ENCODE data around the gene FRMD5.

Gene FRMD5

DNA sequence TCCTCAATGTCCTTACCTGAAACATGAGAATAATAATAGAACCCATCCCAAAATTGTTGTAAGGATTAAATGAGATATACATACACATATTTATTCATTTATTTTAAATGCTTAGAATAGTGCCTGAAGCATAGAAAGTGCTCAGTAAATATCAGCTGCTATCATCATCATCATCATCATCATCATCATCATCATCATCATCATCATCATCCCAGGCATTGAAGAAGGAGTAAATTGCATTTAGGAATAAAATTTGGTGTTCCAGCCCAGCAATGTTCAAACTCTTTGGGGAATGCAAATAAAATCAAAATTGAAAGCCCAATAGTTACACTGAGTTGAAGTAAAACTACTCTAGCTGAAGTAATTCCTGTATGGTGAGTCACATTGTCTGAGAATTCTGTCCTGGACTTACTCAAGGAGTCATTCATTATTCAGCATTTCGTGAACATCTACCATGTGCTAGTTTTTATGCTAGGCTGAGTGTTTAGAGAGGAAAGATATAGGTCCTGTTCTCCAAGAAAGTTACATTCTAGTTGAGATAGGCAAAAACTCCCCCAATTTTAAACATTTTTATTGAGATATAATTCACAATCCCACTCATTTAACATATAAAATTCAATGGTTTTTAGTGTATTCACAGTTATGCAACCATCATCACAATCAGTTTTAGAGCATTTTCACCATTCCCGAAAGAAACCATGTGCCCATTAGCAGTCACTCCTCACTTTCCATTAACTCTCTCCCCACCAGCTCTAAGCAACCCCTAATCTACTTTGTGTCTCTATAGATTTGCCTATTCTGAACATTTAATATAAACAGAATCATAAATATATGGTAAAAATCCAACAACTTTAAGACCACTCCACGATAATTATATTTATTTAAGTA, 107.2 kb downstream of the FRMD5 start:
- TF ChIP-seq, protein P1, sequence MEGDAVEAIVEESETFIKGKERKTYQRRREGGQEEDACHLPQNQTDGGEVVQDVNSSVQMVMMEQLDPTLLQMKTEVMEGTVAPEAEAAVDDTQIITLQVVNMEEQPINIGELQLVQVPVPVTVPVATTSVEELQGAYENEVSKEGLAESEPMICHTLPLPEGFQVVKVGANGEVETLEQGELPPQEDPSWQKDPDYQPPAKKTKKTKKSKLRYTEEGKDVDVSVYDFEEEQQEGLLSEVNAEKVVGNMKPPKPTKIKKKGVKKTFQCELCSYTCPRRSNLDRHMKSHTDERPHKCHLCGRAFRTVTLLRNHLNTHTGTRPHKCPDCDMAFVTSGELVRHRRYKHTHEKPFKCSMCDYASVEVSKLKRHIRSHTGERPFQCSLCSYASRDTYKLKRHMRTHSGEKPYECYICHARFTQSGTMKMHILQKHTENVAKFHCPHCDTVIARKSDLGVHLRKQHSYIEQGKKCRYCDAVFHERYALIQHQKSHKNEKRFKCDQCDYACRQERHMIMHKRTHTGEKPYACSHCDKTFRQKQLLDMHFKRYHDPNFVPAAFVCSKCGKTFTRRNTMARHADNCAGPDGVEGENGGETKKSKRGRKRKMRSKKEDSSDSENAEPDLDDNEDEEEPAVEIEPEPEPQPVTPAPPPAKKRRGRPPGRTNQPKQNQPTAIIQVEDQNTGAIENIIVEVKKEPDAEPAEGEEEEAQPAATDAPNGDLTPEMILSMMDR (IDR thresholded peaks at IDR 0.05): no peak
- no peak overlapping the region for H3K27ac ChIP-seq

DNA sequence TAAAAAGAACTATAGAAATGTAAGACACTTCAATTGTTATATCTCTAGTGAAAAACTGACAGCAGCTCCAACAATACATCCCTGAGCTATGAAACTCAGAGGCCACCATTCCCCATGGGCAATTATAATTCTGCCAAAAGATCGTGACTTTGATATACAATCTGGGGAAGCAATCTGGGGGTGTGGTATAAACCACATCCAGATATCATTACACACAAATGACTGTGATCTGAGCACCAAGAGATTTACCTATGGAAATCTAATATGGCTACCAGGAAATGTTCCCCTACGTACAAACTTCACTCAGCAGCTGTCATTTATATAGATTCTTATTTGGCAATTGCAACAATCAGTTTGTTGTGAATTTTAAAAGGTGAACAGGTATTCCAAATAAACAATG, 110.3 kb downstream of the FRMD5 start:
- no peak overlapping the region for H3K27ac ChIP-seq
- no peak for TF ChIP-seq ZFX (IDR thresholded peaks at IDR 0.05; ENCODE audit: borderline replicate concordance)
- TF ChIP-seq, protein P1 (IDR thresholded peaks at IDR 0.05): no peak

DNA sequence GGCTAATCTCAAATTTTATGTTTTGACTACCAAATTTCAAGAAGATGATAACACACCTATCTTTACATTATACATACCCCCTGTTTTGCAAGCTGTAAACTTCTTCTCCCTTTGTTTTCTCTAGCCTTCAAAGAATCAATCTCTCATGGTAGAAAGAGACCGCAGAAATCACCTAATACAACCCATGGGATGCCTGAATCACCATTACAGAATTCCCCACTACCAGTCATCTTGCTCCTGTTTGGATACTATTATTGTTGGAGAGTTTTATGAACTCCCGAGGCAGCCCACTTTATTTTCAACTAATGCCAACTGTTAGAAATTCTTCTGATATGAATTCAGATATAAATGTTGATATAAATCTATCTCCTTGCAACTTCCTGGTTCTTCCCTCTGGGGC, 110.9 kb downstream of the FRMD5 start:
- no peak for TF ChIP-seq ZFX (IDR thresholded peaks at IDR 0.05; ENCODE audit: borderline replicate concordance)
- TF ChIP-seq, protein P1 (IDR thresholded peaks at IDR 0.05): no peak

DNA sequence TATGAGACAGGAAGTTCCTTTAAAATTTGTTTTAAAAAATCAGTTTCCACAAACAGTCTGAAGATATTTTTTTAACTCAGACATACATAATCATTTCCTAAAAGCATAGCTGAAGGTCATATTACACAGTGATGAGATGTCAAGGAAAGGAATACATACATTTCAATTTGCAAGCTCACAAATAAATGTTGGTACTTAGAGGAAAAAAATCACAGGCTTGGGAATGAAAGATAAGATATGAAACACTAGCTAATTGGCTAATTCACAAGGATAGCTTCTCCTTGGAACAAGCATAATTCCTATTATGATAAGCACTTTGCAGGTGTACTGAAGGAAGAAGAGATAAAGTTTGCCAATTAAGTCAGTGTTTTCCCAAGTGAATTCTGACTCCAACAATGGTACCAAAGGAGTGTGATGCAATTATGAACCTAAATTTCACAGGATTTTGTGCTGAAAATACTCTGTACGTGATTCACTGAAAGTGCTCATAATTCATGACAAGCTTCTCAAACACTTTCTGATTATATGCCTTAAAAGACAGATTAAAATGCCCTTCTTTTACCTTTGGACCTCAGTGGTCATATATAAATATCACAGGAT, 112.4 kb downstream of the FRMD5 start:
- TF ChIP-seq ZFX (IDR thresholded peaks at IDR 0.05; ENCODE audit: borderline replicate concordance): no peak
- TF ChIP-seq, protein P1 (IDR thresholded peaks at IDR 0.05): no peak
- no peak overlapping the region for H3K27ac ChIP-seq

More for the DNA sequence above, 110.9 kb downstream of the FRMD5 start:
- H3K27ac ChIP-seq: no peak overlapping the region

DNA sequence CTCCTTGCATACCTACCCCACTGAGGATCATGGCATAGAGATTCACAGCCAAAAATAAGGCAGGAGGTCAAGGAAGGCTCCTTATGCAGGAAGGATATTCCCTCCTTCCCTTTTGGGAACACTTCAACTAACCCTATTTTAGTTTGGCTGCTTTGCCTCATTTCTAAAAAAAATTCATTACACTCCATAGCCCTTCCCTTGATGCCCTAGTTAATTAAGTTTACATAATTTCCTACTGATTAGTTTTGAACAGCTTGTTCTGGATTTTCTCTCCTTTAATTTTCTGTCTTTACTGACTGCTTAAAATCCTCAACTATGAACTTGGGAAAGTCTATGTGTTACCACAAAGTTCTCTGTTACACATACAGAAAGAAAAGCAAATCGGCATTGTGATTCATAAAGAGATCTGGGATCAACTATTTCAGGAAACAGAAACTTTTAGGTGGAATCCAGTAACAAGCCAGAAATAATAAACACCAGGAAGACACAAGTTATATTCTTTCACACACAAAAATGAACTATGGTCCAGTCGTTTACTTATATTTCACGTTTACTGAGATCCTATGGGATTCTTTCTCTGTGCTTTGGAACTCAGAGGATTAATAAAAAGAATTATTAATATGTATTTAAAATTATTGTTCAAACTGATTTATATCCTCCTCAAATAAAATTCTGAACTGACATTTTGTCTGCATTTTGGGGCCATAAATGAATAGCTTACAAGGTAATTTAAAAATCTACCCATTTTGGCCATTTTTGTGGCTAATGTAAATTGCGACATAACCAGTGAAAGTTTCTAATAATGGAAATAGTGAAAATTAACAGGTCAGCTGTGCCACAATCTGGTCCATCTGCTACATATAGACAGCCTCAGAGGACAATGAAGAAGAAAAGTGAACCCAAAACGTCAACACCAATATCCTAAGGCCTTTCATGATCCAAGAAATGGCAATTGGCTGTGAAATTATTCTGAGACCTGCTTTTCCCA, 113.8 kb downstream of the FRMD5 start:
- H3K27ac ChIP-seq: no peak overlapping the region
- TF ChIP-seq, protein P1 (IDR thresholded peaks at IDR 0.05): no peak
- TF ChIP-seq ZFX (IDR thresholded peaks at IDR 0.05; ENCODE audit: borderline replicate concordance): no peak

DNA sequence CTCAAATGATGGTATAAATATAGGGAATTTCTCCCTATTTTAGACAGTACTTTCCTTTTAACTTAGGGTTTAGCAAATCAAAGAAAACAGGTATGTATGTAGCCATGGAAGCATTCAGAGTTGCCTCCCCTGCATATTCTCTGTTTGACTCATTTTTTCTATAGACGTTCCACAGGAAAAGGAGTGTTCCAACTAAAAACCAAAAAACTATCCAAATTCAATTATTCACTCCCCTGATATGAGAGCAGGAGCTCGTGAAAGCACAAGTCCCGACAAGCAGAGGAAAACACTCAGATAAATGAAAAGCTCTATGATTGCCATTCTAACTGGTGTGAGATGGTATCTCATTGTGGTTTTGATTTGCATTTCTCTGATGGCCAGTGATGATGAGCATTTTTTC, 119.5 kb downstream of the FRMD5 start:
- no peak overlapping the region for H3K27ac ChIP-seq
- TF ChIP-seq ZFX (IDR thresholded peaks at IDR 0.05; ENCODE audit: borderline replicate concordance): no peak
- TF ChIP-seq, protein P1 (IDR thresholded peaks at IDR 0.05): no peak
